SH-SY5Y (cell line): ENCODE data around the gene EDEM2.

Experiments
- GATA2 ChIP-seq: IDR thresholded peaks from 2 replicates; pipeline ENCODE4 v1.6.1; 2011; ENCODE audit warnings: mild to moderate bottlenecking, low read depth, low read length
- GATA3 ChIP-seq: IDR thresholded peaks from 2 replicates; pipeline ENCODE4 v1.6.1; 2011; ENCODE audit warnings: low read depth, mild to moderate bottlenecking, low read length, moderate library complexity

DNA sequence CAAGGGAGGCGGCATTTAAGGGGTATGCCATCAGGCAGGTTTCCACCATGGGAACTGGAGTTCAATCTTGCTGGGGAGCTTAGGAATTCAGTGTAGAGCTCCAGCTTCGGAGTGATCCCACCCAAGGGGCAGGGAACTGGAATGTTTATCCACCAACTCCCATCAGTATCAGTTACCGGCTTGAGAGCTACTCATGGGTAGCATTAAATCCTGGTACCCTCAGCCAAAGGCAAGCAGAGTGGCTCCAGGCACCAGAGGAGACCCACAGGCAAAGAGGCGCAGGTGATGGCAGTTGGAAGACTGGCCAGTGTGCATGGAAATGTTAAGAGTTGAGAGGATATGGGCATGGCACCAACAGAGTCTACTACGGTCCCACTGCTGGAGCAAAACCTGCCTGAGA, 14.1 kb downstream of the EDEM2 start:
- no peak for TF ChIP-seq GATA2
- TF ChIP-seq GATA3: no peak
